HG03196 (cell line): Measurements from ENCODE around the gene RHOC.
A peak's percentile ranks its signal among the peaks of the same experiment; 100 is the strongest.
"Not testable (repeated sequence)": the region's sequence is repeated elsewhere in the genome, so short reads cannot be mapped to it uniquely, and the experiment has no call there.

Experiments
- ATAC-seq: cut with Tn5 transposase; IDR thresholded peaks from one replicate; pipeline ENCODE4 v1.9.1; 2021; ENCODE audit not compliant: unreplicated experiment

RHOC gene

GRCh38 chr1:112706505-112707220 is at the start of gene RHOC:
TSS of gene RHOC (minus strand) at chr1:112707127. CDS start at chr1:112703799, 3,328 bp downstream.
- peak; percentile 55 for ATAC-seq

- no peak for ATAC-seq
Observed at GRCh38 chr1:112754116-112754628, 47.2 kb upstream of the RHOC start.

GRCh38 chr1:112748396-112748795 is 41.5 kb upstream of the RHOC start:
- ATAC-seq = no peak

GRCh38 chr1:112744009-112744578 is 37.2 kb upstream of the RHOC start:
- ATAC-seq = no peak

- ATAC-seq = no peak
Observed at GRCh38 chr1:112743174-112744008, 36.5 kb upstream of the RHOC start.

GRCh38 chr1:112737573-112737972 is 30.6 kb upstream of the RHOC start:
- ATAC-seq = no peak

GRCh38 chr1:112735752-112736151 is 28.8 kb upstream of the RHOC start:
- ATAC-seq = no peak

- no peak for ATAC-seq
Observed at GRCh38 chr1:112731451-112731850, 24.5 kb upstream of the RHOC start.

GRCh38 chr1:112729909-112730308 is 23.0 kb upstream of the RHOC start:
- no peak for ATAC-seq

- ATAC-seq = not testable (repeated sequence)
Observed at GRCh38 chr1:112729011-112729410, 22.1 kb upstream of the RHOC start.

- ATAC-seq = not testable (repeated sequence)
Observed at GRCh38 chr1:112728306-112728971, 21.5 kb upstream of the RHOC start.

GRCh38 chr1:112727716-112728115 is 20.8 kb upstream of the RHOC start:
- no peak for ATAC-seq

- ATAC-seq = not testable (repeated sequence)
Observed at GRCh38 chr1:112724240-112724639, 17.3 kb upstream of the RHOC start.

GRCh38 chr1:112723511-112723839 is 16.5 kb upstream of the RHOC start:
- no peak for ATAC-seq

GRCh38 chr1:112722601-112723510 is 15.9 kb upstream of the RHOC start:
- no peak for ATAC-seq

- ATAC-seq = no peak
Observed at GRCh38 chr1:112721966-112722524, 15.1 kb upstream of the RHOC start.

- ATAC-seq = not testable (repeated sequence)
Observed at GRCh38 chr1:112721294-112721693, 14.4 kb upstream of the RHOC start.

- ATAC-seq = no peak
Observed at GRCh38 chr1:112720800-112721199, 13.9 kb upstream of the RHOC start.

- no peak for ATAC-seq
Observed at GRCh38 chr1:112719706-112720105, 12.8 kb upstream of the RHOC start.
